ENCODE data around the gene NHLRC4.
"Not testable (repeated sequence)": the region's sequence is repeated elsewhere in the genome, so short reads cannot be mapped to it uniquely, and the experiment has no call there.

The NHLRC4 gene

DNA sequence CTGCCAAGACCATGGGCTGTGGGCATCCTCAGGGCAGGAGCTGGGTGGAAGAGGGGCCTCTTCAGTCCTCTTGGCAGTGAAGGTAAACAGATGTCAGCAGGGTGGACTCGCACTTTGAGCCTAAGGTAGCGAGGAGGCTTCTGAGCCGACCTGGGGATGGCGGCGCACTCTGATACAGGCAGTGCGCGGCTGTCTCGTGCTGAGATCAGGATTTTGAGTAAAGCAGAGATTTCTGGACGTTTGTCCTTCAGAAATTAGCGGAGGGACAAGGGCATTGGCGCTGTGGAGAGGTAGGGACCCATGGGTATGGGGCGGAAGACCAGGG, 29.9 kb downstream of the NHLRC4 start:
- in situ Hi-C loops (cut with MboI; ENCODE audit: low sequenced_read_pairs) = no loop called here

DNA sequence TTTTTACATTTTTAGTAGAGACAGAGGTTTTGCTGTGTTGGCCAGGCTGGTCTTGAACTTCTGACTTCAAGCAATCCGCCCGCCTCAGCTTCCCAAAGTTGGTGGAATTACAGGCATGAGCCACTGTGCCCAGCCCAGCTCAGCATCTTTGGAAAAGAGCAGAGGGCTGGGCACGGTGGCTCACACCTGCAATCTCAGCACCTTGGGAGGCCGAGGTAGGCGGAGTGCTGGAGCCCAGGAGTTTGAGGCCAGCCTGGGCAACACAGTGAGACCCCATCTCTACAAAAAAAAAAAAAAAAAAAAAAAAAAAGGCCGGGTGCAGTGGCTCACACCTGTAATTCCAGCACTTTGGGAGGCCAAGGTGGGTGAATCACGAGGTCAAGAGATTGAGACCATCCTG, 30.9 kb downstream of the NHLRC4 start:
- in situ Hi-C loops (cut with MboI; ENCODE audit: low sequenced_read_pairs) = not testable (repeated sequence)

DNA sequence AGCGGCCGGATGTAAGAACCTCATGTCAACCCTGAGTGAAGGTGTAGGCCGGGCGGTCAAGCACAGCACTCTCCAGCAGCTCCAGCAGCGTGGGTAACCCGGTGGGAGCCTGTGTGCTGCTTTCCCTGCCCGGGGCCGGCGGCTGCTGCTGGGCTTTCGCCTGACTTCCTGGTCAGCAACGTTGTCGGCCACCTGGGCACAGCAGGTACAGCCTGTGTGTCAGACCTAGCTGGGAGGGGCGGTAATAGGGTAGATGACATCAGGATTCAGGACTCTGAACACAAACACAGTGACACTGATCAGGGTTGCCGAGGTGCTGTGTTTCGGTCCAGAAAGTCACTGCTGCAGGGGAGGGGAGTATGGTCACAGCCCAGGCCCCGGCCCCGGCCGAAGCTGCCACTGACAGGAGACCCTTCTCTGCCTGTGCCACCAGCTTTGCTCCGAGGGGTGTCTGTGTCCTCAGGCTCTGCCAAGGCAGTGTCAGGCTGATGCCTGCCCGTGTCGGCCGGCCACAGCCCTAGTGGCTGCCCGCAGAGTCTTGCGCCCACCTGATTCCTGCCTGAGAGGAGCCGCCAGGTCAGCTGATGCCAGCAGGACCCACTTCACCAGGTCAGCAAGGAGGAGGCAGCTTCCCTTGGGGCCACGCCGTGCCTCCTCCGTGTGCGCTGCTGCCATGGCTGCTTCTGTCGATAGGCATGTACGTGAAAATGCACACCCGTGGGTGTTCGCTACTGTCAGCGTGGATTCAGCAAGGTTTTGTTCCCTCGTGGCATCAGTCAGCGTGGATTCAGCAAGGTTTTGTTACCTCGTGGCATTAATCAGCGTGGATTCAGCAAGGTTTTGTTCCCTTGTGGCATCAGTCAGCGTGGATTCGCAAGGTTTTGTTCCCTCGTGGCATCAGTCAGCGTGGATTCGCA, 32.3 kb downstream of the NHLRC4 start:
- in situ Hi-C loops (cut with MboI; ENCODE audit: low sequenced_read_pairs) = no loop called here

DNA sequence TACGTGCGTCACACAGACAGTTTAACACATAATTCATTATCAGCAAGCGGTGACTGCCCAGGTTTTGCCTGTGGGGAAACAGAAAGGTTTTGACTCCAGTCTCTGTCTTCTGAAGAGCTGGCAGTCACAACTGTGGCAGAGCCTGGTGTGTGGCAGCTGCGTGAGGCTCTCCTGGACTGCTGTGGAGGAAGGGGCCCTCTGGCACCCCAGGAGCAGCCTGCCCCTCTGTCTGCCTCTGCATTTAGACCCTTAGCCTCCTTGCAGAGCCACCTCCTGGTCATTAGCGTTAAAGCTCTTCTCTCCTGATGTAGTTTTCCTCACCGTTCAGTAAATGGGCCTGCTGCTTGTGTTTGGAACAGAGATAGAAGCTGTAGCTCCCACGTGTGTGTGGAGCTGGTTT, 34.0 kb downstream of the NHLRC4 start:
- in situ Hi-C loops (cut with MboI; ENCODE audit: low sequenced_read_pairs) = no loop called here

DNA sequence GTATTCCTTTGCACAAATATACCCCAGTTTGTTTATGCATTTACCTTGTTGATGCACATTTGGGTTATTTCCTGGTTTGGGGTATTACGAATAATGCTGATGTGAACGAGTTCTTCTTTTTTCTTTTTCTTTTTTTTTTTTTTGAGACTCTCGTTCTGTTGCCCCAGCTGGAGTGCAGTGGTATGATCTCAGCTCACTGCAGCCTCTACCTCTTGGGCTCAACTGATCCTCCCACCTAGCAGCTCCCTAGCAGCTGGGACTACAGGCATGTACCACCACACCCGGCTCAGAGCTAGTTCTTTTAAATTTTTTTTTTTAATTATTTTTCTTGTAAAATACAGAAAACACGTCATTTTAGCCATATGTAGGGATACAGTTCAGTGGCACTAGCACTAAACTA, 37.1 kb downstream of the NHLRC4 start:
- in situ Hi-C loops (cut with MboI; ENCODE audit: low sequenced_read_pairs) = no loop called here

DNA sequence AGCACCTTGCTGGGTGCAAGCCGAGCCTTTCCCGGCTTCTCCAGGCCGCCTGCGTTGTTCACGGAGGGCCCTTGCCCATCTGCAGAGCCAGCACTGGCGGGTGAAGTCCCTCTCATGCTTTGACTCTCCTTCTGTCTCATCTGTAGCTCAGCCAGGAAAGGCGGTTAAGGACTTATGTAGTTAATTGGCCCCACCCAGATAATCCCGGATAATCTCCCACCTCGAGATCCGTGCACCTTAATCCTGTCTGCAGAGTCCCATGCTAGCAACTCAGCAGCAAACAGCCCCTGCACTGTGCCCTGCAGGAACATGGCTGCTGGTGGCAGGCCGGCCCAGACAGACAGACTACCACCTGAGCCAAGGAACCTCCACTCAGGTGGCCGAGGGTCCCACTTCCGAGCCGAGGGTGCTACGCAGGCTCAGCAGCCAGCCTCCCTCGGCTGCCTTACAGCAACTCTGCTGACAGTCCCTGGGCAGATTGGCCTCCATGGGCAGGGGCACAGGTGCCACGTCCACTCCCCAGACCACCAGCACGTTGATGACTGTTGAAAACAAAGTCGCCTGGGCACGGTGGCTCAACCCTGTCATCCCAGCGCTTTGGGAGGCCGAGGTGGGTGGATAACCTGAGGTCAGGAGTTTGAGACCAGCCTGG, 40.0 kb downstream of the NHLRC4 start:
- in situ Hi-C loops (cut with MboI; ENCODE audit: low sequenced_read_pairs) = no loop called here

DNA sequence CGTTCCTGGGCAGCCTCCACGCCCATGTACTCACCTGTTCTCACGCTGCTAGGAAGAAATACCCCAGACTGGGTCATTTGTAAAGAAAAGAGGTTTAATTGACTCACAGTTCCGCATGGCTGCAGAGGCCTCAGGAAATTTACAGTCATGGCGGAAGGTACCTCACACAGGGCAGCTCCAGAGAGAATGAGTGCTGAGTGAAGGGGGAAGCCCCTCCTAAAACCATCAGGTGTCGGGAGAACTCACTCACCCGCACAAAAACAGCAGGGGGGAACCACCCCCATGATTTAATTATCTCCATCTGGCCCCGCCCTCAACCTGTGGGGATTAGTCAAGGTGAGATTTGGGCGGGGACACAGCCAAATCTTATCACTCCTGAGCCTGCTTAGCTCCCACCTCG, 41.2 kb downstream of the NHLRC4 start:
- in situ Hi-C loops (cut with MboI; ENCODE audit: low sequenced_read_pairs) = no loop called here

DNA sequence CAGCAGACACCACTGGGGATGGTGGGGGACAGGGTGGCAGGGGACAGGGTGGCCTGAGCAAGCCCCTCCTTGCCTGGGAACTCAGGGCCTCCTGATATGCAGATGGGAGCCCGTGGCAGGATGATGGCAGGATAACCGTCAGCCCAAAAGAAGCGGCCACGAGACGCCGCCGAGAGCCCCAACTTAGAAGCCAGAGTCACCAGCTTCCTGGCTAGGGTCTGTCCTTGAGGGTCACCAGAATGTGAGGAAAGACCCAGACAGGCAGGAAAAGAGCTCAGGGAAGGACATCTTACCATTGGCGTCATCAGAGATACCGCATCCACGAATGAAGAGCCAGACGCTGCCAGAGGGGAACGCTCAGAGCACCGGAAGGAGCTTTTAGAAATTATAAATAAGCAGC, 42.5 kb downstream of the NHLRC4 start:
- in situ Hi-C loops (cut with MboI; ENCODE audit: low sequenced_read_pairs) = no loop called here

DNA sequence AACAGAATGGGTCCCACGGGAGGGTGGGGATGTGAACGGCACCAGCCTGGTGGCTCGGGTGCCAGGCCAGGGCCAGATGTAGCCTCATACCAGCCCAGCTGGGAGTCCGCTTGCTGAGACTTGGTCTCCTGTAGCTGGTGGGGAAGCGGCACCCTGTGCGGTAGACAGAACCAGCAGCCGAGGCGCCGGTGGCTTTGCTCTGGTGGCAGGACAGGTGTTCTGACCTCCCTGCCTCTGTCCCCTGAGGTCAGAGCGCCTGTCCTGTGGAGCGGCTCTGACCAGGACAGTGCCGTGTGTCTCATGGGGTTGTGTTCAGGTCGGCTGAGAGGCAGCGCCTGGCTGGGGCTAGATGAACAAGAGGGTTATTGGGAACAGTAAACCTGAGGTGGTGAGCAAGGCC, 43.2 kb downstream of the NHLRC4 start:
- in situ Hi-C loops (cut with MboI; ENCODE audit: low sequenced_read_pairs) = no loop called here

DNA sequence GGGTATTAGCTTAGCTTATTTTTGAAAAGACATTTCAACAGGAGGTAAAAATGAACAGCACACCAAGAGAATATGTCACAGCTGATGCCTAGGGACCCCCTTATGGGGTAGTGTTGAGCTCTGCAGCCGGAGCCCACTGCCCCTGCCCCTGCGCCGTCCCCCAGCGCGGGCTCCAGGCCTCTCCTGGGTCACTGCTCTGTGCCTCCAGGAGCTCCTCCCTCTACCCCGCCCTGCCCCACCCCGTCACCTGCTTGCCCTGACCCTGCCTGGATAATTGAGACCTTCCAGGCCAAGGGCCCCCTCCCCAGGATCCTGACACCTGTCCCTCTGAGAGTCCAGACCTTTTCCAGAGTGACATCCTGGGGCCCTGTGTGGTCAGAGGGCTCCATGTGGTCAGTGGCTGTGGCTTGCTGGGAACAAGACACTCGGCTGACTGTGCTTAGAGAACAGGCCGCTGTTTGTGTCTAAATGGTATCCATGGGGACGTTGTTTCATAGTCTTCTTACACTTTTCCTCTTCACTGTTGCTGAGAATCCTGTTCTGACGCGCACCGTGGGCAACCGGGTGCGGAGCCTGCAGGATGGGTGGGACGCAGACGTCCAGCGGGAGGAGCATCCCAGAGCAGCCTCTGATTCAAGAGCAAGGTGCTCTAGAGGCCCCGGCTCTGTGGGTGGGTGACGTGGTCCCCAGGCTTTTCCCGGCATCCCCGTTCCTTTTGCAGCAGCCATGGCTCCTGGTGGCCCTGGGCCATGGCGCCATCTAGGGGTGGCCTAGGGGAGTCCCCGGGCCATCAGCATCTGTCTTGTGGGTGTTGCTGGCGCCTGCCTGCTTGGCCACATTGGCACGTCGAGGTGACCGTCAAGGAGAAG, 43.9 kb downstream of the NHLRC4 start:
- in situ Hi-C loops (cut with MboI; ENCODE audit: low sequenced_read_pairs) = no loop called here

DNA sequence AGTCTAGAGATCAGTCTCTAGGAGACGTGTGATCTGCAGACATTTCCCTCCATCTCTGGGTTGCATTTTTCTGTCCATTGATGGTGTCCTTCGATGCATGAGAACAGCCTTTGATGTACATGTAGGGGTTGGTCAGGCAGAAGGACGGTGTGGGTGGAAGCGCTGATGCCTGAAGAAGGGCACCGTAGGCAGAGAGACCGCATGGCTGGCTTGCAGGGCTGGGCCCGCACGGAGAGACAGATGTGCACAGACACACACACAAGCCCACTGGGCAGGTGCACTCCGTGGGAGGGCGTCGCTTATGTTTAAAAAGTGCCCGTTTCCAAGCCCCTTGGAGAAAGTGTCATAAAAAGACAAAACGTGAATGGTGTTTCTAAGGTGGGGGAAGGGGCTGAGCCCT, 48.3 kb downstream of the NHLRC4 start:
- in situ Hi-C loops (cut with MboI; ENCODE audit: low sequenced_read_pairs) = no loop called here

DNA sequence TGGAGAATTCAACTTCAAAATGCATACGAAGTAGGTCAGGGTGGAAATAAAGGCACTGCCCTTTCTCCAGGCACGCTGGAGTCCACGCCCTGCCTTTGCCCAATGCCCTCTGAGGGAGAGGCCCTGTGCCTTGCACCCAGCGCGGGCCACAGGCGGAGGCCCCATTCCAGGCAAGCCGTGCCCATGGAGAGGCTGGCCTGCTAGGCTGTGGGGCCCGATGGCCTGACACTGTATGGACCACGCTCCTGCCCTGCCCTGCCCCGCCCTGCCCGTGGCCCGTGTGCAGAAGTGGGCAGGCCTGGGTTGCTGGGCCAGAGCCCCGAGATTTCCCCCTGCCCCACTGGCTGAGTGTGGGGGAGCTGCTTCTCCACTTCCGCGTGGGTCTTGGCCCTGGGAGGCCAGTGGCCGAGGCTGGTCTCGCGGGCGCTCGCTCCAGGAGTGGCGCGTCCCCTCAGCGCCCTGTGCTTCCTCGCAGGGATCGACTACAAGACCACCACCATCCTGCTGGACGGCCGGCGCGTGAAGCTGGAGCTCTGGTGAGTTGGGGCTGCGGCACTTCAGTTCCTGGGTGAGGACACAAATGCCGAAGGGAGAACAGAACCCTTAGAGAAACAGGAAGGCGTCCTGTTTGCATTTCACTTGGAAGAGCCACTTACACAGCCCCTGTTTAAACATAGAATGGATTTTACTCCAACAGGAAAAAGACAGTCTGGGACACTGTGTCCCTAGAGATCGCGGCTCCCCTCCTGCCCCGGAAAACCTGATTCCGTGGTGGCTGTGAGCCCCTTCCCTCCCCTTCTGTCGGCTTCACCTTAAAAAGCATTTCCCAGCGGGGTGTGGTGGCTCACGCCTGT, 50.2 kb downstream of the NHLRC4 start:
- in situ Hi-C loops (cut with MboI; ENCODE audit: low sequenced_read_pairs) = no loop called here

DNA sequence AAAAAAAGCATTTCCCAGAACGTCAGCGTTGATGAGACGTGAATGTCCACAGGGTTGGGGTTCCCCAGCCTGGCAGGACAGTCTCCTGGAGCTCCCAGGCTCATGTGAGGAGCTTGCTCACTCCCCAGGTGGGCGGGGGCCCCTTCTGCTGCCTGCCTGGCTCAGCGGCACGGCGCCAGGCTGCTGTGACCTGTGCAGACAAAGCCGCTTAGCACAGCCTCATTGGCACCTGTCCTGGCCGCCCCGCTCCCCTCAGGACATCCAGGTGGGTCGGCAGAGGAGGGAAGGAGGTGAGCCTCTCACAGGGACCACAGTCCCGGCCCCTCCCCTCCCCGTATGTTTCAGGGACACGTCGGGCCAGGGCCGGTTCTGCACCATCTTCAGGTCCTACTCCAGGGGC, 51.0 kb downstream of the NHLRC4 start:
- in situ Hi-C loops (cut with MboI; ENCODE audit: low sequenced_read_pairs) = no loop called here

Measured in HL-60/S4 treated with retinoic acid at 250 ng/mL for 4 days and 3 days (cell line).